BJ (cell line): Measurements from ENCODE around the gene CHRNB4. TPM values are rescaled to one million over a fixed set of nuclear protein-coding genes. Genes with fewer than 3 reads are reported as not detected.

ENCODE experiments used
- CTCF ChIA-PET: fragments of 350-600 bp; formaldehyde crosslinking; extraction: SDS; loops from one replicate; lab custom pipeline; 2021; ENCODE audit warnings: antibody characterized with exemption, inconsistent platforms; lab: Yijun Ruan, JAX
- POLR2A ChIA-PET: fragments of 300-600 bp; sonication (Branson Sonifier 250); formaldehyde crosslinking; extraction: SDS; loops from one replicate; lab custom pipeline; 2021; ENCODE audit warnings: antibody characterized with exemption; lab: Charles Lee
- DNase-seq: peaks from one replicate; pipeline ENCODE4 v3.0.0-alpha.2; 2011; ENCODE audit warnings: low read depth
- H3K27me3 ChIP-seq: 2 replicates; pipeline ENCODE4 v1.6.0; 2011; ENCODE audit warnings: low read length; ENCODE audit not compliant: control insufficient read depth, insufficient read depth
- H3K36me3 ChIP-seq: 2 replicates; pipeline ENCODE4 v1.5.1; 2011; ENCODE audit warnings: low read length; ENCODE audit not compliant: control insufficient read depth, insufficient read depth
- H3K4me3 ChIP-seq: 2 replicates; pipeline ENCODE4 v1.5.1; 2011; ENCODE audit warnings: low read depth, mild to moderate bottlenecking, control low read depth, low read length
- CTCF ChIP-seq: IDR thresholded peaks from 2 replicates; pipeline ENCODE4 v1.5.1; 2011; ENCODE audit warnings: low read depth, mild to moderate bottlenecking, control low read depth, inconsistent platforms, low read length, moderate library complexity; ENCODE audit not compliant: insufficient read depth
- polyA plus RNA-seq: library from polyadenylated mRNA; depleted of rRNA; stranded (reverse); fragments of >200 nt; gene quantifications from 2 replicates; pipeline ENCODE4 v1.2.3, GENCODE V29; 2011

The CHRNB4 gene
- polyA plus RNA-seq, 1 experiment = not detected

GRCh38 chr15:78623786-78624497 is 17.1 kb downstream of the CHRNB4 start:
- DNase-seq = no peak
- POLR2A ChIA-PET = no interaction called here
- CTCF ChIA-PET = interaction anchor here (1.5 to 2.3 kb wide), 3 partner anchors 11 to 85 kb away, joined by 3 to 13 read pairs (median 7); no protein-coding TSS in a partner anchor
- TF ChIP-seq CTCF = no peak
- peaks cover 36% of the 10 kb centered on the region for H3K27me3 ChIP-seq
- H3K4me3 ChIP-seq = no peak overlapping the region
- H3K36me3 ChIP-seq = no peaks in the 10 kb centered on the region

GRCh38 chr15:78621810-78622402 is 19.1 kb downstream of the CHRNB4 start:
- DNase-seq = no peak
- TF ChIP-seq CTCF = no peak
- POLR2A ChIA-PET = no interaction called here
- Histone ChIP-seq H3K27me3 (peaks cover 33% of the 10 kb centered on the region), H3K4me3 (no peak overlapping the region), H3K36me3 (no peaks in the 10 kb centered on the region)
- CTCF ChIA-PET = interaction anchor here (1.5 kb wide), 1 partner anchor 129 kb away, joined by 4 read pairs; no protein-coding TSS in a partner anchor

DNA sequence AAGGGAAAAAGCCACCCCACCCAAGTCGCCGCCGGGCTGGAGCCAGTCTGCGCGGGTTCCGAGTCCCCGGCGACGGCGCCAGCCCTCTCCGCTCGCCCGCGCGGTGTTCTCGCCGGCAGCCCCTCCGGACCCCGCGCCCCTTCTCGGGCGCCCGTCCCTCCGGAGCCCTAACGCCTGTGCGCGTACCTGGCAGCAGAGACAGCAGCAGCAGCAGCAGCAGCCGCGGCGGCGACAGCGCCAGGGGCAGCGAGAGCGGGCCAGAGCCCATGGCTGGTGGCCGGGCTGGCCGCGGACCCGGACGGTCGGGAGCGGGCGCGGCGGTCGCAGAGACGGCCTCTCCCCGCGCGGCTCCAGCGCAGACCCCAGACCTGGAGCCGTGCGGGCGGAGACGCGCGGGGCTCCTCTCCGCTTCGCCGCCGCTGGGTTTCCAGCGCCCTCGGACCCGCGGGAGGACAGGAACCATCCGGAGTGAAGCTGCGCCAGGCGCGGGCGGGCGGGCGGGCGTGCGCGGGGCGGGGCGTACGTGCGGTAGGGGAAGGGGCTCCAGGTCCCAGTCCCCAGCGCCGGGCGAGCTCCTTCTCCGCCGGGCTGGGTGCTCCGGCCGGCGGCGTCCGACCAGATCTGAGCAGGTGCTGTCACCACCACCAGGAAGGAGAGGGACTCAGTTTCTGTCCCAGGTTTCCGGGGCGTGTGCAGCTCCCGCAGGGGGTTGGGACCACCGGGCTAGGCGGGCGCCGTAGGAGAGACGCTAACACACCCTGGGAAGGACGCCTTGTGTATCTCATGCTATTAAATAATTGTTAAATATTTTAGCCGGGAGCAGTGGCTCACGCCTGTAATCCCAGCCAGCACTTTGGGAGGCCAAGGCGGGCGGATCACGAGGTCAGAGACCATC is 20.2 kb downstream of the CHRNB4 start, which contains the start of gene CHRNA3:
Gene CHRNA3 (minus strand): TSS at position 470 of the 895 bp plus-strand sequence. CDS start 202 bp downstream, at position 268.
- Histone ChIP-seq H3K36me3 (no peaks in the 10 kb centered on the region), H3K4me3 (no peak within 1 kb of the TSS), H3K27me3 (peaks cover 31% of the 10 kb centered on the region)
- DNase-seq = no peak
- ChIA-PET POLR2A (no interaction called here), CTCF (interaction anchor here (0.5 to 8.0 kb wide), 3 partner anchors 29 to 130 kb away, joined by 3 to 83 read pairs (median 4); no protein-coding TSS in a partner anchor)
- no peak for TF ChIP-seq CTCF

- Histone ChIP-seq H3K4me3 (no peak overlapping the region), H3K36me3 (no peaks in the 10 kb centered on the region), H3K27me3 (peaks cover 30% of the 10 kb centered on the region)
- CTCF ChIA-PET = interaction anchor here (1.6 to 8.0 kb wide), 2 partner anchors 84 to 89 kb away, joined by 3 to 83 read pairs; no protein-coding TSS in a partner anchor
- POLR2A ChIA-PET = no interaction called here
- peak; percentile 23; the same call in 1 of the 2 replicates for TF ChIP-seq CTCF
- DNase-seq = no peak
Measured at GRCh38 chr15:78620021-78620526, 20.9 kb downstream of the CHRNB4 start.
